ENCODE data around the gene ACVR1B. TPM values are rescaled to one million over a fixed set of nuclear protein-coding genes. Genes with fewer than 3 reads are reported as not detected.

The ACVR1B gene
- total and polyA plus RNA-seq, 5 donors, result 14.6 to 19.4 (median 15.9) TPM

DNA sequence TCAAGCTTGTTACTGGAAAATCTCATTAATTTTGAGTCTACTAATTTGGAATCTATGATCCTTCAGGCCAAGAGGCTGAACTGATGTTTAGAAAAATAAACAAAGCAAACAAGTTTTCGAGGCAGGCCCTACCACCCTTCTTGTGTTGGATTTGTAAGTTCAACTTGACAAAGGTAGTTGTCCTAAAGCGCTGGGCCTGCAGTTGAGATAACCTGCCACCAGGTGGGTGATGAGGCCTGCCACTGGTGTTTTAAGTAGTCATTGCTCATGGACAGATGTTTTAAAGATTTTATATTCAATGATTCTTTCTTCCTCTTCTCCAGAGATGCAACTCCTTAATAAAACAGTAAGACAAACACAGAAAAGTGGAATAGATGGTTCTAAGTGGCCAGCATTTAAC, 24.8 kb upstream of the ACVR1B start:
- intact Hi-C loops (cut with DNase I), result no loop called here
- WGBS, result 95% methylated on average over 2 of the region's 2 CpGs
- no peaks in the 10 kb centered on the region for H3K9me3 ChIP-seq (ENCODE audit: control insufficient read depth, low read length)
- no peaks in the 10 kb centered on the region for H3K27me3 ChIP-seq (ENCODE audit: control insufficient read depth, insufficient read depth)
- no peak overlapping the region for H3K4me3 ChIP-seq (ENCODE audit: low read length)
- H3K27ac ChIP-seq (ENCODE audit: low read length), result peak overlapping the region; percentile 55
- peaks cover 18% of the 10 kb centered on the region for H3K4me1 ChIP-seq (ENCODE audit: control insufficient read depth, insufficient read depth, low read length)
- DNase-seq, result peak in 1 of 3 donors; percentile 64
- no peak for ATAC-seq

DNA sequence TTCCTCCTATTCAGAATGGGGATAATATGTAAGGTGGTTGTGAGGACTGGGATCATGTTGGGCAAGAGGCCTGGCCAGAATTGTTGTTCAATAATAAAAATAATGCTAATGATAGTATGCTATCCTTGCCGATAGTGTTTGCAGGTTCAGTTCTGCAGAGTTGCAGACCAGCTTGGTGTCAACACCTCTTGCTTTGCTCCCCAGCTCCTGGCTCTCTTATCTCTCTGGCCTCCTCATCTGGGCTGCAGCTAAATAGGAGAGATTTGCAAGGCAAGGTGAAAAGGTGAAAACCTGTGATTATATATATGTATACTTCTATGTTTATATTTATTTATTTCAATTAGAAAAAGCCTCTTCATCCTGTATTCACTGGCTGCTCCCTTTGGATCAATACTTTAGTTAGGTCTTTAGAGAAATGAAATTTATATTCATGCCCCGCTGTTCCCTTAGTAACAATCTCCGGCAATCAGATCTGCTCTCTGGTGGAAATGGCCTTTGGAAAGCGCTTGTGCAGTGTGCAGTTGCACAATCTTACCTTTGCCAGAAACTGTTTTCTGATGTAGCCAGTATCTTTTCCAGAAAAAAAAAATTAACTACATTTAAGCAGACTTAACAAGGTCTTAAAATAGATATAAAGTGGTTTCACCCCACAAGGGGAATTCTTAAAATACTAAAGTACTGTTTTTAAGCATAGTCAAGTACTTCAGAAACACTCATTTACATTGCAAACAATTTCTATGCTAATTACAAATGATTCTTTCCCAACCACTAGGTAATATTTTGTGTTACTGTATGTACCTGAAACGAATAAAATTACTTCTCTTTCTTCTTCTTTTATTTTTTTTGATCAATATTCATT, 19.1 kb upstream of the ACVR1B start:
- intact Hi-C loops (cut with DNase I), result no loop called here
- no peak for DNase-seq
- ATAC-seq, result no peak
- H3K4me3 ChIP-seq (ENCODE audit: low read length), result no peak overlapping the region
- H3K4me1 ChIP-seq (ENCODE audit: control insufficient read depth, insufficient read depth, low read length), result no peaks in the 10 kb centered on the region
- WGBS, result 63% methylated on average over 5 of the region's 5 CpGs
- no peak overlapping the region for H3K27ac ChIP-seq (ENCODE audit: low read length)
- H3K27me3 ChIP-seq (ENCODE audit: control insufficient read depth, insufficient read depth), result no peaks in the 10 kb centered on the region
- no peaks in the 10 kb centered on the region for H3K9me3 ChIP-seq (ENCODE audit: control insufficient read depth, low read length)

DNA sequence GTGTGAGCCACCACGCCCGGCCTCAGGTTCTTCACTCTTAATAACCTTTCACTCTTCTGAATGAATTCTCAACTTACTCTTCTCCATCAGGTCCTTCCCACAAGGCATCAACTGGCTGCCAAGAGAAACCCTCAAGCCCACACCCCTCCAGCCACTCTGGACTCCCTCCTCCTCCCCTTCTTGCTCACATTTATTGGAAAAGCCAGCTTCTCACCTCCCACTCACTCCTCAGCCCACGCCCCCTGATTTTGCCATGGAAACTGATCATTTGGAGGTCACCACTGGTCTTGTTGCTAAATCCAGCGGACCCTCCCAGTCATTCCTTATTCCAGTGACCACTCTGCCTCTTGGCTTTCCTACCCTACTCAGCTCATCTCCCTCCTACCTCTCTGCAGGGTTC, 17.4 kb upstream of the ACVR1B start:
- WGBS, result 95% methylated on average over 4 of the region's 4 CpGs
- H3K4me3 ChIP-seq (ENCODE audit: low read length), result no peak overlapping the region
- H3K9me3 ChIP-seq (ENCODE audit: control insufficient read depth, low read length), result no peaks in the 10 kb centered on the region
- no peak overlapping the region for H3K27ac ChIP-seq (ENCODE audit: low read length)
- no peaks in the 10 kb centered on the region for H3K4me1 ChIP-seq (ENCODE audit: control insufficient read depth, insufficient read depth, low read length)
- DNase-seq, result no peak
- H3K27me3 ChIP-seq (ENCODE audit: control insufficient read depth, insufficient read depth), result no peaks in the 10 kb centered on the region
- intact Hi-C loops (cut with DNase I), result no loop called here
- no peak for ATAC-seq

DNA sequence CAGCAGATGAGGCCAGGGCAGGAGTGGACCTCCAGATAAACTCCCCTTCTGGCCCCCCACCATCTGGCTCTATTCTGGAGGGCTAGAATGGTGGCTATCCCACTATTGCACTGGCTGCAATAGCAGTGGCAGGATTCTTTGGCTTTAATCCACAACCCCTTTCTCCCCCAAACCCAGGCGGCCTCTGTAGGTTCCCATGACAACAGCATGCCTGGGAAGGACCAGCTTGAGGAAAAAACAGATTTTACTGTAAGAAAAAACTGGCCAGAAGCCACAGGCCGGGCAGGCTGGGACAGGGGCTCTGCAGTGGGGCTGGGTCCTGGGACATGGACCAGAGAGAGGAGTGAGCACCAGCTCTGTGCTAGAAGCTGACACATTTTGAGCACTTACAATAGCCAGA, 13.6 kb upstream of the ACVR1B start:
- Histone ChIP-seq H3K4me1 (ENCODE audit: control insufficient read depth, insufficient read depth, low read length) (peaks cover 5% of the 10 kb centered on the region), H3K27me3 (ENCODE audit: control insufficient read depth, insufficient read depth) (no peaks in the 10 kb centered on the region), H3K27ac (ENCODE audit: low read length) (no peak overlapping the region), H3K4me3 (ENCODE audit: low read length) (no peak overlapping the region), H3K9me3 (ENCODE audit: control insufficient read depth, low read length) (no peaks in the 10 kb centered on the region)
- 67% methylated on average over 2 of the region's 2 CpGs for WGBS
- no peak for DNase-seq
- intact Hi-C loops (cut with DNase I), result no loop called here
- ATAC-seq, result no peak

DNA sequence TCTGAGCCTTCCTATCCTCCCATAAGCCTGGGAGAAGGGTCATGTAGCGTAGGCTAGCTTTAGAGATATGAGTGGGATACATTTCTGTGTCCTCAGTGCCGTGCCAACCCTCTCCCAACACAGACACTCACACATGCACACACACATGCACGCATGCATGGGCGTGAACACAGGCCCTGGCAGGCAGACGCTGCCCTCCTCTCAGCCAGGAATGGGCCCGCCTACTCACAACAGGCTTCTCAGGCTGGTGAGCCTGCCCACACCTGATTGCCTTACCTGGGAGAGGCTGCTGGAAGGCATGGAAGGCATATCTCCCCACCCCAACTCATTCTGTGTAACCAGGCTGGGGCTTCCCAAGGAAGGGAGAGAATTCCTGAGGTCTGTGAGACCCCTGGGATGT, 12.8 kb upstream of the ACVR1B start:
- intact Hi-C loops (cut with DNase I), result no loop called here
- WGBS, result 94% methylated on average over 6 of the region's 6 CpGs
- H3K4me3 ChIP-seq (ENCODE audit: low read length), result no peak overlapping the region
- H3K27me3 ChIP-seq (ENCODE audit: control insufficient read depth, insufficient read depth), result no peaks in the 10 kb centered on the region
- DNase-seq (no peak), ATAC-seq (no peak)
- no peaks in the 10 kb centered on the region for H3K9me3 ChIP-seq (ENCODE audit: control insufficient read depth, low read length)
- H3K27ac ChIP-seq (ENCODE audit: low read length), result no peak overlapping the region
- peaks cover 5% of the 10 kb centered on the region for H3K4me1 ChIP-seq (ENCODE audit: control insufficient read depth, insufficient read depth, low read length)

DNA sequence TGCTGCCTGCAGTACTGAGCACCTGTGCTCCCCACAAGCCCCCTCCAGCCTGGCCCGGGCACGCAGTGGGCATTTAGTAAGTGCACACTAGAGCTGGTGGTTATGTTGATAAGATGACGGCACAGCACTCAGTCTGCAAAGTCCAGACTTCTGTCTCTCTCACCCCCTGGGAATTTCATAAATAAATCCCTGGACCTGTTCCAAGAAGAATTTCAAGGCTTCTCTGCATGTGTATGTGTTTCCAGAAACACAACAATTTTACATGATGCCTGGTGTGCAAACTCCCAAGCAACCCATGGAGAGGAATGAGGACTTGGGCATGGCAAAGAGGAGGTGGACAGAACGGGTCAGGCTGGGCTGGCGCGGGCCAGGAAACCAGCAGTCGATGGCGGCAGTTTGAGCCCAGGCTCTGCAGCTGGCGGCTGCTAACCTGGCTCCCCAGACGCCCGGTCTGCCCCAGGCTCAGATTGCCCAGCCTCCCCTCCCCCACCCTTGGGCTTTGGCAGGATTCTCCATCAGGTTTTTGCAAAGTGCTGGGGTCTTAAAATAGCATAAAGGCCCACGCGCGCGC, 10.4 kb upstream of the ACVR1B start:
- H3K9me3 ChIP-seq (ENCODE audit: control insufficient read depth, low read length), result no peaks in the 10 kb centered on the region
- ATAC-seq (peak; percentile 43 to 49), DNase-seq (no peak)
- no peak overlapping the region for H3K4me3 ChIP-seq (ENCODE audit: low read length)
- no peaks in the 10 kb centered on the region for H3K27me3 ChIP-seq (ENCODE audit: control insufficient read depth, insufficient read depth)
- H3K4me1 ChIP-seq (ENCODE audit: control insufficient read depth, insufficient read depth, low read length), result peaks cover 5% of the 10 kb centered on the region
- WGBS, result 31% methylated on average over 15 of the region's 15 CpGs
- H3K27ac ChIP-seq (ENCODE audit: low read length), result no peak overlapping the region
- intact Hi-C loops (cut with DNase I), result no loop called here

DNA sequence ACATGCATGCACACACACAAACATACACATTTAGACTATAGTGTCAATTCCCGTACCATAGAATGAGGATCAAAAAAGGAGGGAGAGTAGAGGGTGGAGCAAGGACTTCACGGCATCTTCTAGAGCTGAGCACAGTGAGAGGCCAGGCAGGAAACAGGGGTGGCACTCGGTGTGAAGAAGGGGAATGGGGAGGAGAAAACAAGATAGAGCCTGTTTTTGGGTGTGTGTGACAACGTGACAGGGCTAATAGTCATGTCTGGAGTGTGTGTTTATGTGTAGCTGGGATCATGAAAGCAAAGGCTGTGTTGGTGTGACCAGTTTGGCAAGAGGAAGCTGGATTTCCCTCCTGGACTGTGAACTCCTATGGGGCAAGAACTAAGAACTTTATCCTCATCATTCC, 9.9 kb upstream of the ACVR1B start:
- no peak for DNase-seq
- intact Hi-C loops (cut with DNase I), result no loop called here
- H3K4me3 ChIP-seq (ENCODE audit: low read length), result no peak overlapping the region
- no peaks in the 10 kb centered on the region for H3K27me3 ChIP-seq (ENCODE audit: control insufficient read depth, insufficient read depth)
- ATAC-seq, result peak; percentile 22 to 25
- WGBS, result 31% methylated on average over 4 of the region's 4 CpGs
- no peak overlapping the region for H3K27ac ChIP-seq (ENCODE audit: low read length)
- peaks cover 5% of the 10 kb centered on the region for H3K4me1 ChIP-seq (ENCODE audit: control insufficient read depth, insufficient read depth, low read length)
- no peaks in the 10 kb centered on the region for H3K9me3 ChIP-seq (ENCODE audit: control insufficient read depth, low read length)

DNA sequence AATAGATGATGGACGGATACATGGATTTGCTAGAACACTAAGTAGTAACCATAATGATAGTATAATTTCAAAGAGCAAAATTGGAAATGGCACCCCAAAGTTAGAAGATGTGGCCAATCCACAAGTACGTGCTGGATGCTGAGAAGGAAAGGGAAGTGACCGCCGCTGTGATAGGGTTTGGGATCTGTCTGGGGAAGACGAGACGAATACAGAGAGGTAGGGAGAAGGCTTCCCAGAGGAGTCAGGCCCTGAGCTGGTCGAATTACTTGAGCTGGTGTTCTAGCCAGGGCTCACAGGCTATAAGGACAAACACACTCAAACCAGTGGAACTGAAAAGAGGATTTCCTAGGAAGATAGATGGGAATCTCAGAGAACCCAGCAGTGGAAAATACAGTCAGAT, 9.4 kb upstream of the ACVR1B start:
- peaks cover 5% of the 10 kb centered on the region for H3K4me1 ChIP-seq (ENCODE audit: control insufficient read depth, insufficient read depth, low read length)
- ATAC-seq (no peak), DNase-seq (no peak)
- no peaks in the 10 kb centered on the region for H3K9me3 ChIP-seq (ENCODE audit: control insufficient read depth, low read length)
- no peak overlapping the region for H3K27ac ChIP-seq (ENCODE audit: low read length)
- WGBS, result 90% methylated on average over 7 of the region's 7 CpGs
- no peak overlapping the region for H3K4me3 ChIP-seq (ENCODE audit: low read length)
- intact Hi-C loops (cut with DNase I), result no loop called here
- no peaks in the 10 kb centered on the region for H3K27me3 ChIP-seq (ENCODE audit: control insufficient read depth, insufficient read depth)

DNA sequence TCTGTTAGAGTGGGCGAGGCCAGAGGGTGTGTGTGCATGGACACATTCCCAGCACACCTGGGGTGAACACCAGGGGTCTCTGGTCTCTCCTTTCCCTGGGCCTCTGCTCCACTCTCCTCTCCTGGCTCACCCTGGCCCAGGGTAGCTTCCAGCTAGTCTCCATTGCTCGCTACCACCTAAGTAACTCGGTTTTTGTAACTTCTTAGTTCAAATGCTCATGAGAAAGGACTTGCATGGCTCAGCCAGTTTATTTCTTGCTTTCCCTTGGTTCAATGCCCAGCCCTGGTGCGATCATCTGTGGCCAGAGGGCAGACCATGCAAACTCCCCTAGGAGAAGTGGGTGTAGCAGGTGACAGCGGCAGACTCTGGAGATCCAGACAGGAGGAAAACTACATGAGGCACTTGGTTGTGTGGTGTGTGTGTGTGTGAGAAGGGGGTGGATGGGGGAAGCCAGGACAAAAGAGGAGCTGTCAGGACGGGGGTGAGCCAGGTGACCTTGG, 8.9 kb upstream of the ACVR1B start:
- intact Hi-C loops (cut with DNase I), result no loop called here
- Histone ChIP-seq H3K9me3 (ENCODE audit: control insufficient read depth, low read length) (no peaks in the 10 kb centered on the region), H3K27ac (ENCODE audit: low read length) (no peak overlapping the region), H3K4me3 (ENCODE audit: low read length) (no peak overlapping the region), H3K27me3 (ENCODE audit: control insufficient read depth, insufficient read depth) (no peaks in the 10 kb centered on the region), H3K4me1 (ENCODE audit: control insufficient read depth, insufficient read depth, low read length) (peaks cover 5% of the 10 kb centered on the region)
- ATAC-seq, result peak in 1 of 2 donors; percentile 33
- WGBS, result 93% methylated on average over 6 of the region's 6 CpGs
- DNase-seq, result no peak

DNA sequence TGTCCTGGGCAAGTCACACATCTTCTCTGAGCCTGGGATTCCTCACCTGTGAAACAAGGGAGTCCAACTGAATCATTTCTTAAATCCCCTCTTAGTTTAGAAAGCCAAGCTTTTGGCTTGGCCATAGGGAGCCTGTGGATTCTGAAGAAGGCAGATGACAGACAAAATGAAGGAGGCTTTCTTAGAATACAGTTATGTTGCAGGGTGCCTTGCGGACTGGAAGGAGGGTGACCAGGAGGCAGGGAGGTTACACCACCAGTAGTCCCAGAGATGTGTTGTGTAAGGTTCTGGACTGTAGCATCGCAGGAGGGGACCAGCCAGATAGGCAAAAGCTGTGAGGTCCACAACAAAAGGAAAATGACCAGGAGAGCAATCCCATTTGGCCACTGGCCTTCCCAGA, 8.2 kb upstream of the ACVR1B start:
- Histone ChIP-seq H3K4me3 (ENCODE audit: low read length) (no peak overlapping the region), H3K9me3 (ENCODE audit: control insufficient read depth, low read length) (no peaks in the 10 kb centered on the region), H3K4me1 (ENCODE audit: control insufficient read depth, insufficient read depth, low read length) (peaks cover 5% of the 10 kb centered on the region), H3K27ac (ENCODE audit: low read length) (no peak overlapping the region), H3K27me3 (ENCODE audit: control insufficient read depth, insufficient read depth) (no peaks in the 10 kb centered on the region)
- 99% methylated on average over 2 of the region's 2 CpGs for WGBS
- intact Hi-C loops (cut with DNase I), result no loop called here
- ATAC-seq (no peak), DNase-seq (no peak)

DNA sequence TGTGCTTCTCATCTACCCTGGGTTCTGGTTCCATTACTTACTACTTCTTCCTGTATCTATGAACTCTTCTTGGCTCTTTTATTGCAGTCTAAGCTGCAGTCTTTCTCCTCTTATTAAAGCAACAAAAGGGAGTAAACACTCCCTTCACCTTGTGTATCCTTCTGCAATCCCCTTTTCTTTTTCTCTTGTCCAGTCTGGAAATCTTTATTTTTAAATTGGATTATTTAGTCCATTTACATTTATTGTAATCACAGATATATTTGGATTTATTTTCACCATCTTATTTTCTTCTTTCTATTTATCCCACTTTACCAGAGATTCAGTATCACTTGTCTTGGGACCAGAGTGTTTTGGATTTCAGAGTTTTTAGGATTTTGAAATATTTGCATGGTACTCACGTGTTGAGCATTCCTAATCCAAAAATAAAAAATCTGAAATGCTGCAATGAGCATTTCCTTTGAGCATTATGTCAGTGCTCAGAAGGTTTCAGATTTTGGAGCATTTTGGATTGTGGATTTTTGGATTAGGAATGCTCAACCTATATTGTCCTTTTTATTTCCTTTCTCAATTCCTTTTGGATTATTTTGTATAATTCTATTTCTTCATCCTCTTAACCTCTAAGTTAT, 6.8 kb upstream of the ACVR1B start:
- ATAC-seq (no peak), DNase-seq (no peak)
- H3K9me3 ChIP-seq (ENCODE audit: control insufficient read depth, low read length), result no peaks in the 10 kb centered on the region
- no peak overlapping the region for H3K4me3 ChIP-seq (ENCODE audit: low read length)
- no peaks in the 10 kb centered on the region for H3K27me3 ChIP-seq (ENCODE audit: control insufficient read depth, insufficient read depth)
- intact Hi-C loops (cut with DNase I), result no loop called here
- no peak overlapping the region for H3K27ac ChIP-seq (ENCODE audit: low read length)
- H3K4me1 ChIP-seq (ENCODE audit: control insufficient read depth, insufficient read depth, low read length), result peaks cover 5% of the 10 kb centered on the region
- 93% methylated on average over 1 of the region's 1 CpG for WGBS
